Parathyroid adenoma (tissue), 2 donors: ENCODE results near the gene CTNND2.
"Not testable (repeated sequence)": the region's sequence is repeated elsewhere in the genome, so short reads cannot be mapped to it uniquely, and the experiment has no call there.

Experiments
- H2AFZ ChIP-seq: fragments of 300-600 bp; sonication (generic); one replicate; pipeline ENCODE4 v1.7.0; 2017; ENCODE audit warnings: antibody characterized with exemption, mild to moderate bottlenecking
- H3K27ac ChIP-seq: fragments of 300-600 bp; sonication (generic); one replicate; pipeline ENCODE4 v1.7.0; 2017
- H3K27me3 ChIP-seq: fragments of 300-600 bp; sonication (generic); one replicate; pipeline ENCODE4 v1.7.0; 2017; ENCODE audit warnings: low read length; ENCODE audit not compliant: control insufficient read depth, insufficient read depth
- H3K36me3 ChIP-seq: fragments of 300-600 bp; sonication (generic); one replicate; pipeline ENCODE4 v1.7.0; 2017; ENCODE audit warnings: low read length; ENCODE audit not compliant: control insufficient read depth, insufficient read depth
- H3K4me1 ChIP-seq: fragments of 300-600 bp; sonication (generic); one replicate; pipeline ENCODE4 v1.7.0; 2017; ENCODE audit warnings: control low read depth
- H3K4me2 ChIP-seq: fragments of 300-600 bp; sonication (generic); one replicate; pipeline ENCODE4 v1.7.0; 2017; ENCODE audit warnings: low read length
- H3K4me3 ChIP-seq: fragments of 300-600 bp; sonication (generic); one replicate; pipeline ENCODE4 v1.7.0; 2017; ENCODE audit warnings: low read depth, low read length
- H3K79me2 ChIP-seq: fragments of 300-600 bp; sonication (generic); one replicate; pipeline ENCODE4 v1.7.0; 2017; ENCODE audit warnings: control low read depth
- H3K9ac ChIP-seq: fragments of 300-600 bp; sonication (generic); one replicate; pipeline ENCODE4 v1.7.0; 2017; ENCODE audit warnings: mild to moderate bottlenecking
- H3K9me3 ChIP-seq: fragments of 300-600 bp; sonication (generic); one replicate; pipeline ENCODE4 v1.7.0; 2017; ENCODE audit warnings: low read length; ENCODE audit not compliant: control insufficient read depth
- CTCF ChIP-seq: fragments of 300-600 bp; sonication (generic); IDR thresholded peaks from one replicate; pipeline ENCODE4 v1.7.0; 2017; ENCODE audit warnings: antibody characterized with exemption, mild to moderate bottlenecking
- donor health status: primary hyperparathyroidism.

CTNND2 gene

GRCh38 chr5:11622785-11623184 lies 281.5 kb downstream of the CTNND2 start:
- H3K4me3 ChIP-seq = no peak overlapping the region

GRCh38 chr5:11620172-11620571 lies 284.1 kb downstream of the CTNND2 start:
- Histone ChIP-seq H3K79me2 (no peaks in the 10 kb centered on the region), H3K4me3 (no peak overlapping the region), H3K36me3 (no peaks in the 10 kb centered on the region), H3K4me2 (no peak overlapping the region), H2AFZ (no peak overlapping the region), H3K9me3 (no peaks in the 10 kb centered on the region), H3K27ac (no peak overlapping the region), H3K4me1 (no peaks in the 10 kb centered on the region), H3K27me3 (no peaks in the 10 kb centered on the region), H3K9ac (no peak overlapping the region)
- no peak for TF ChIP-seq CTCF

More at GRCh38 chr5:11622785-11623184, 281.5 kb downstream of the CTNND2 start:
- Histone ChIP-seq H3K27ac (no peak overlapping the region), H3K27me3 (no peaks in the 10 kb centered on the region), H3K9me3 (no peaks in the 10 kb centered on the region), H2AFZ (no peak overlapping the region), H3K4me2 (no peak overlapping the region), H3K4me1 (no peaks in the 10 kb centered on the region), H3K36me3 (no peaks in the 10 kb centered on the region), H3K9ac (no peak overlapping the region), H3K79me2 (no peaks in the 10 kb centered on the region)
- TF ChIP-seq CTCF = no peak

GRCh38 chr5:11619339-11620024 lies 284.8 kb downstream of the CTNND2 start:
- no peaks in the 10 kb centered on the region for H3K4me1 ChIP-seq
- no peak overlapping the region for H3K4me2 ChIP-seq
- H2AFZ ChIP-seq = no peak overlapping the region
- H3K79me2 ChIP-seq = no peaks in the 10 kb centered on the region
- no peaks in the 10 kb centered on the region for H3K27me3 ChIP-seq
- no peaks in the 10 kb centered on the region for H3K36me3 ChIP-seq
- no peak for TF ChIP-seq CTCF
- H3K27ac ChIP-seq = no peak overlapping the region
- H3K9me3 ChIP-seq = no peaks in the 10 kb centered on the region
- no peak overlapping the region for H3K4me3 ChIP-seq
- H3K9ac ChIP-seq = no peak overlapping the region

- Histone ChIP-seq H3K79me2 (no peaks in the 10 kb centered on the region), H3K9me3 (no peaks in the 10 kb centered on the region), H3K4me1 (no peaks in the 10 kb centered on the region), H3K4me3 (no peak overlapping the region), H3K9ac (no peak overlapping the region), H3K27ac (no peak overlapping the region), H3K36me3 (no peaks in the 10 kb centered on the region), H3K4me2 (no peak overlapping the region), H3K27me3 (no peaks in the 10 kb centered on the region), H2AFZ (no peak overlapping the region)
- no peak for TF ChIP-seq CTCF
Observed at GRCh38 chr5:11617080-11617479, 287.2 kb downstream of the CTNND2 start.

- not testable (repeated sequence) for H3K27me3 ChIP-seq, H3K36me3 ChIP-seq, H3K27ac ChIP-seq, H3K4me2 ChIP-seq, H3K9me3 ChIP-seq, H3K4me1 ChIP-seq, H3K4me3 ChIP-seq, H3K79me2 ChIP-seq, H3K9ac ChIP-seq, H2AFZ ChIP-seq
Observed at GRCh38 chr5:11616624-11617023, 287.6 kb downstream of the CTNND2 start.
